A549 (cell line): Measurements from ENCODE around the gene TMEM9. TPM values are rescaled to one million over a fixed set of nuclear protein-coding genes. Genes with fewer than 3 reads are reported as not detected.

Source experiments
- ATAC-seq, 2 experiments: fragments of 200-7000 bp in 1 of 2; fragments of >200 bp in 1 of 2; cut with Nextera tagmentation in 1 of 2; cut with Tn5 transposase in 1 of 2; 3 replicates each; pipeline versions ENCODE4 v1.8.0 to v1.9.1; 2018 to 2020; ENCODE audit warnings: mild to moderate bottlenecking in 1 of 2, moderate library complexity in 1 of 2
- CTCF ChIA-PET: fragments of 300-600 bp; sonication (Branson Sonifier 250); formaldehyde crosslinking; extraction: SDS; loops from one replicate; lab custom pipeline; 2021; ENCODE audit warnings: antibody characterized with exemption, inconsistent platforms; lab: Yijun Ruan, JAX
- POLR2A ChIA-PET: fragments of 350-600 bp; formaldehyde crosslinking; extraction: SDS; loops from one replicate; lab custom pipeline; 2021; ENCODE audit warnings: antibody characterized with exemption, inconsistent platforms; lab: Yijun Ruan, JAX
- DNase-seq, 2 experiments: peaks; one replicate each; pipeline versions ENCODE4 v3.0.0 to v3.0.0-alpha.2; 2011 to 2016; ENCODE audit warnings: low read depth in 1 of 2, low spot score in 1 of 2
- FAIRE-seq: peaks from 2 replicates; lab custom pipeline; 2011; peaks lifted over from hg19 to GRCh38; lab: Jason Lieb, UNC
- H3K27ac ChIP-seq, 2 experiments: fragments of >200 bp; sonication (Bioruptor Twin); formaldehyde crosslinking; 3 replicates each; pipeline ENCODE4 v1.5.1; 2016 to 2017
- H3K4me1 ChIP-seq: fragments of >200 bp; sonication (Bioruptor Twin); formaldehyde crosslinking; 3 replicates; pipeline ENCODE4 v1.6.1; 2016
- H3K4me2 ChIP-seq: fragments of >200 bp; sonication (Bioruptor Twin); formaldehyde crosslinking; 3 replicates; pipeline ENCODE4 v1.6.1; 2016
- H3K4me3 ChIP-seq: fragments of >200 bp; sonication (Bioruptor Twin); formaldehyde crosslinking; 3 replicates; pipeline ENCODE4 v1.5.1; 2016
- H3K9me3 ChIP-seq: fragments of >200 bp; sonication (Bioruptor Twin); formaldehyde crosslinking; 3 replicates; pipeline ENCODE4 v1.6.1; 2016
- BCL3 ChIP-seq: fragments of >200 bp; sonication (Bioruptor Twin); formaldehyde crosslinking; IDR thresholded peaks from 3 replicates; pipeline ENCODE4 v1.6.1; 2016
- BHLHE40 ChIP-seq: IDR thresholded peaks from 2 replicates; pipeline ENCODE4 v1.6.1; 2012; ENCODE audit warnings: low read depth, low read length, inconsistent platforms
- CBX2 ChIP-seq: fragments of 200-600 bp; sonication (generic); IDR thresholded peaks from 2 replicates; pipeline ENCODE4 v1.6.1; 2016; ENCODE audit warnings: low read depth, mild to moderate bottlenecking, borderline replicate concordance
- CHD2 ChIP-seq: fragments of 150-350 bp; IDR thresholded peaks from 2 replicates; pipeline ENCODE4 v1.6.1; 2014; ENCODE audit warnings: low read length; ENCODE audit not compliant: partially characterized antibody
- E2F6 ChIP-seq: IDR thresholded peaks from 2 replicates; pipeline ENCODE4 v1.6.1; 2012; ENCODE audit warnings: low read depth, borderline replicate concordance
- EHMT2 ChIP-seq: fragments of 200-600 bp; sonication (generic); IDR thresholded peaks from 2 replicates; pipeline ENCODE4 v1.6.1; 2016; ENCODE audit warnings: antibody characterized with exemption, low read depth, mild to moderate bottlenecking, moderate library complexity
- EP300 ChIP-seq, 2 experiments: fragments of >200 bp; sonication (Bioruptor Twin); formaldehyde crosslinking; IDR thresholded peaks; 2 replicates in 1 of 2; 3 replicates in 1 of 2; pipeline ENCODE4 v1.6.1; 2016 to 2017
- ESRRA ChIP-seq: fragments of 150-350 bp; IDR thresholded peaks from 2 replicates; pipeline ENCODE4 v1.6.1; 2014; ENCODE audit warnings: mild to moderate bottlenecking, low read length, borderline replicate concordance
- FOSL2 ChIP-seq, 2 experiments: fragments of 450-650 bp in 1 of 2; fragments of >200 bp in 1 of 2; sonication (Bioruptor Twin) in 1 of 2; formaldehyde crosslinking; IDR thresholded peaks; 2 replicates each; pipeline versions ENCODE4 v1.5.0 to v1.6.1; 2016 to 2020; ENCODE audit warnings: mild to moderate bottlenecking in 1 of 2, moderate library complexity in 1 of 2
- FOXS1 ChIP-seq: fragments of 250-450 bp; sonication (Bioruptor Pico); IDR thresholded peaks from 2 replicates; pipeline ENCODE4 v1.5.0; 2020; ENCODE audit warnings: mild to moderate bottlenecking, moderate library complexity
- HDAC2 ChIP-seq: fragments of 200-600 bp; sonication (generic); IDR thresholded peaks from 2 replicates; pipeline ENCODE4 v1.6.1; 2016
- HMGXB4 ChIP-seq: fragments of 250-450 bp; sonication (Bioruptor Pico); IDR thresholded peaks from 2 replicates; pipeline ENCODE4 v1.5.0; 2021; ENCODE audit warnings: mild to moderate bottlenecking, moderate library complexity, borderline replicate concordance
- HOXA7 ChIP-seq: fragments of 250-450 bp; sonication (Bioruptor Pico); IDR thresholded peaks from 2 replicates; pipeline ENCODE4 v1.5.0; 2020; ENCODE audit warnings: mild to moderate bottlenecking, moderate library complexity
- HOXB13 ChIP-seq: fragments of 250-450 bp; sonication (Bioruptor Pico); IDR thresholded peaks from 2 replicates; pipeline ENCODE4 v1.5.0; 2020; ENCODE audit warnings: low read depth, mild to moderate bottlenecking, moderate library complexity
- HOXB5 ChIP-seq: fragments of 250-450 bp; sonication (Bioruptor Pico); IDR thresholded peaks from 2 replicates; pipeline ENCODE4 v1.5.0; 2020; ENCODE audit warnings: mild to moderate bottlenecking, moderate library complexity
- JUNB ChIP-seq: fragments of >200 bp; sonication (Bioruptor Twin); formaldehyde crosslinking; IDR thresholded peaks from 2 replicates; pipeline ENCODE4 v1.6.1; 2016
- KDM1A ChIP-seq: fragments of 200-600 bp; sonication (generic); IDR thresholded peaks from 2 replicates; pipeline ENCODE4 v1.6.1; 2016; ENCODE audit warnings: low read depth, mild to moderate bottlenecking
- KDM5A ChIP-seq: fragments of 200-600 bp; sonication (generic); IDR thresholded peaks from 2 replicates; pipeline ENCODE4 v1.6.1; 2016; ENCODE audit warnings: antibody characterized with exemption, mild to moderate bottlenecking
- MAFK ChIP-seq: fragments of 450-650 bp; IDR thresholded peaks from 2 replicates; pipeline ENCODE4 v1.6.1; 2014; ENCODE audit not compliant: partially characterized antibody
- MAZ ChIP-seq: fragments of 150-350 bp; IDR thresholded peaks from 2 replicates; pipeline ENCODE4 v1.6.1; 2014; ENCODE audit warnings: antibody characterized with exemption, low read depth, low read length, borderline replicate concordance
- PBX3 ChIP-seq: IDR thresholded peaks from 2 replicates; pipeline ENCODE4 v1.6.1; 2012
- PHF8 ChIP-seq: fragments of 200-600 bp; sonication (generic); IDR thresholded peaks from 2 replicates; pipeline ENCODE4 v1.6.1; 2016; ENCODE audit warnings: low read depth, mild to moderate bottlenecking, antibody characterized with exemption, moderate library complexity, borderline replicate concordance
- POLR2A ChIP-seq: IDR thresholded peaks from 2 replicates; pipeline ENCODE4 v1.6.1; 2012; ENCODE audit warnings: mild to moderate bottlenecking, low read length
- RAD21 ChIP-seq, 2 experiments: fragments of >200 bp in 1 of 2; sonication (Bioruptor Twin) in 1 of 2; formaldehyde crosslinking in 1 of 2; IDR thresholded peaks in 1 of 2; conservative IDR thresholded peaks in 1 of 2; 2 replicates in 1 of 2; 3 replicates in 1 of 2; pipeline ENCODE4 v1.6.1; 2012 to 2018; ENCODE audit warnings: inconsistent platforms in 1 of 2
- RCOR1 ChIP-seq: fragments of 150-350 bp; IDR thresholded peaks from 2 replicates; pipeline ENCODE4 v1.6.1; 2014; ENCODE audit warnings: antibody characterized with exemption, low read length, low read depth
- RFX5 ChIP-seq: fragments of 450-650 bp; IDR thresholded peaks from 2 replicates; pipeline ENCODE4 v1.7.1; 2014; ENCODE audit warnings: antibody characterized with exemption, mild to moderate bottlenecking, moderate library complexity
- SMC3 ChIP-seq: fragments of >200 bp; sonication (Bioruptor Twin); formaldehyde crosslinking; IDR thresholded peaks from 3 replicates; pipeline ENCODE4 v1.6.1; 2018; ENCODE audit warnings: inconsistent platforms
- TFCP2L1 ChIP-seq: fragments of 250-450 bp; sonication (Bioruptor Pico); IDR thresholded peaks from 2 replicates; pipeline ENCODE4 v1.5.0; 2021; ENCODE audit warnings: mild to moderate bottlenecking
- TP53 ChIP-seq: fragments of 250-450 bp; sonication (Bioruptor Pico); IDR thresholded peaks from 2 replicates; pipeline ENCODE4 v1.5.0; 2021; ENCODE audit warnings: mild to moderate bottlenecking, moderate library complexity
- ZNF302 ChIP-seq: fragments of 250-450 bp; sonication (Bioruptor Pico); IDR thresholded peaks from 2 replicates; pipeline ENCODE4 v1.9.0; 2021; ENCODE audit warnings: inconsistent platforms, mild to moderate bottlenecking, moderate library complexity
- WGBS: methylation state at CpG from one replicate; pipeline ENCODE4 v1.1.6; 2017; ENCODE audit errors: missing lambda C conversion rate; 5-methylcytosine and 5-hydroxymethylcytosine counted together
- polyA plus RNA-seq, 4 experiments: library from polyadenylated mRNA; depleted of rRNA in 3 of 4; stranded (reverse); fragments of >200 nt; fragmentation: RNase III in 1 of 4; extraction: RNeasy Plus Mini Kit Qiagen cat#74134 plus additional on column Dnase treatment in 1 of 4; gene quantifications; 2 replicates in 3 of 4; 3 replicates in 1 of 4; pipeline ENCODE4 v1.2.3, GENCODE V29; 2011 to 2017

Gene TMEM9
- polyA plus RNA-seq, 2 of the 4 experiments (the other 2 are of a cell fraction), result 86.8 to 97.0 TPM

GRCh38 chr1:201089596-201089995 lies 64.7 kb downstream of the TMEM9 start:
- Histone ChIP-seq H3K4me2 (no peak overlapping the region), H3K4me1 (no peaks in the 10 kb centered on the region), H3K4me3 (no peak overlapping the region), H3K9me3 (no peaks in the 10 kb centered on the region), H3K27ac (no peak overlapping the region)
- ATAC-seq, result no peak
- WGBS, result 64% methylated on average over 5 of the region's 5 CpGs
- FAIRE-seq, result no peak
- no peak for DNase-seq
- ChIA-PET CTCF (interaction anchor here (0.9 to 1.8 kb wide), 2 partner anchors 24 to 30 kb away, joined by 3 to 7 read pairs; no protein-coding TSS in a partner anchor), POLR2A (no interaction called here)
- no peak for TF ChIP-seq CBX2
- TF ChIP-seq RAD21 (conservative IDR thresholded peaks at IDR 0.05 in 1 of 2, IDR thresholded peaks at IDR 0.05 in 1 of 2), result no peak
- no peak for TF ChIP-seq EP300 (IDR thresholded peaks at IDR 0.05)
- no peak for TF ChIP-seq MAZ
- TF ChIP-seq HOXB13 (CRISPR knock-in tag), result no peak
- no peak for TF ChIP-seq POLR2A
- no peak for TF ChIP-seq MAFK
- no peak for TF ChIP-seq SMC3
- no peak for TF ChIP-seq EHMT2
- TF ChIP-seq FOXS1 (CRISPR knock-in tag), result no peak
- TF ChIP-seq HOXA7, result no peak
- no peak for TF ChIP-seq PBX3

- POLR2A ChIA-PET, result no interaction called here
Measured at GRCh38 chr1:201088901-201089525, 65.3 kb downstream of the TMEM9 start.

GRCh38 chr1:201088395-201088794 lies 65.9 kb downstream of the TMEM9 start:
- Histone ChIP-seq H3K27ac (no peak overlapping the region), H3K9me3 (no peaks in the 10 kb centered on the region), H3K4me2 (no peak overlapping the region), H3K4me1 (no peaks in the 10 kb centered on the region), H3K4me3 (no peak overlapping the region)
- ChIA-PET POLR2A (no interaction called here), CTCF (interaction anchor here (0.7 to 1.8 kb wide), 3 partner anchors 11 to 116 kb away, joined by 3 to 7 read pairs (median 3); no protein-coding TSS in a partner anchor)
- WGBS, result 54% methylated on average over 4 of the region's 4 CpGs
- no peak for DNase-seq
- TF ChIP-seq RCOR1 (no peak), RFX5 (no peak), RAD21 (conservative IDR thresholded peaks at IDR 0.05 in 1 of 2, IDR thresholded peaks at IDR 0.05 in 1 of 2) (no peak), CBX2 (no peak), E2F6 (no peak), KDM5A (no peak), PHF8 (no peak), BCL3 (no peak), FOSL2 (IDR thresholded peaks at IDR 0.05) (no peak), FOSL2 (CRISPR knock-in tag; IDR thresholded peaks at IDR 0.05) (no peak), HOXB5 (no peak), JUNB (no peak)
- ATAC-seq, result no peak
- FAIRE-seq, result no peak

More at GRCh38 chr1:201088901-201089525, 65.3 kb downstream of the TMEM9 start:
- H3K4me1 ChIP-seq, result no peaks in the 10 kb centered on the region
- H3K9me3 ChIP-seq, result no peaks in the 10 kb centered on the region
- ATAC-seq, result no peak
- FAIRE-seq, result no peak
- CTCF ChIA-PET, result interaction anchor here (0.7 to 1.8 kb wide), 4 partner anchors 10 to 117 kb away, joined by 3 to 7 read pairs (median 3); no protein-coding TSS in a partner anchor
- no peak for TF ChIP-seq HOXB5
- no peak for TF ChIP-seq HOXB13 (CRISPR knock-in tag)
- TF ChIP-seq TP53 (CRISPR knock-in tag), result no peak
- no peak for TF ChIP-seq ESRRA
- no peak for TF ChIP-seq ZNF302 (CRISPR knock-in tag)
- TF ChIP-seq HDAC2, result no peak
- no peak for TF ChIP-seq CHD2
- TF ChIP-seq BHLHE40, result no peak
- TF ChIP-seq TFCP2L1 (CRISPR knock-in tag), result no peak
- no peak for TF ChIP-seq KDM1A
- no peak for TF ChIP-seq HMGXB4
- no peak overlapping the region for H3K27ac ChIP-seq
- no peak overlapping the region for H3K4me2 ChIP-seq
- no peak overlapping the region for H3K4me3 ChIP-seq
- no peak for DNase-seq
- 83% methylated on average over 18 of the region's 19 CpGs for WGBS
